HL-60 (cell line): ENCODE data around the gene SIGLEC9.

Experiments used
- POLR2AphosphoS5 ChIP-seq: IDR thresholded peaks from 2 replicates; pipeline ENCODE4 v1.6.1; 2012; ENCODE audit warnings: low read depth
- TF ChIP-seq, protein P1 (sequence below): IDR thresholded peaks from one replicate; pipeline ENCODE4 v1.5.1; 2011; ENCODE audit warnings: low read length, control low read depth, inconsistent platforms; ENCODE audit not compliant: insufficient read depth
- TF ChIP-seq, protein P2 (sequence below): IDR thresholded peaks from 2 replicates; pipeline ENCODE4 v1.6.1; 2012; ENCODE audit warnings: low read depth; ENCODE audit not compliant: insufficient replicate concordance

DNA sequence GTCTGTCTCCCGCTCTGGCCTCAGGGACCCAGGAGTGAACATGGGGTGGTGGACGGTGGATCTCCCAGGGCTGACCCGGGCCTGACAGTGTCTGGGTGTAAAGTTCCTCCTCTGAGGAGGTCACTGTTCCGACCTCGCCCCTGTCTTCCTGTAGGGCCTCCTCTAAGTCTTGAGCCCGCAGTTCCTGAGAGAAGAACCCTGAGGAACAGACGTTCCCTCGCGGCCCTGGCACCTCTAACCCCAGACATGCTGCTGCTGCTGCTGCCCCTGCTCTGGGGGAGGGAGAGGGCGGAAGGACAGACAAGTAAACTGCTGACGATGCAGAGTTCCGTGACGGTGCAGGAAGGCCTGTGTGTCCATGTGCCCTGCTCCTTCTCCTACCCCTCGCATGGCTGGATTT is at the start of gene SIGLEC9:
- TF ChIP-seq, protein P1, sequence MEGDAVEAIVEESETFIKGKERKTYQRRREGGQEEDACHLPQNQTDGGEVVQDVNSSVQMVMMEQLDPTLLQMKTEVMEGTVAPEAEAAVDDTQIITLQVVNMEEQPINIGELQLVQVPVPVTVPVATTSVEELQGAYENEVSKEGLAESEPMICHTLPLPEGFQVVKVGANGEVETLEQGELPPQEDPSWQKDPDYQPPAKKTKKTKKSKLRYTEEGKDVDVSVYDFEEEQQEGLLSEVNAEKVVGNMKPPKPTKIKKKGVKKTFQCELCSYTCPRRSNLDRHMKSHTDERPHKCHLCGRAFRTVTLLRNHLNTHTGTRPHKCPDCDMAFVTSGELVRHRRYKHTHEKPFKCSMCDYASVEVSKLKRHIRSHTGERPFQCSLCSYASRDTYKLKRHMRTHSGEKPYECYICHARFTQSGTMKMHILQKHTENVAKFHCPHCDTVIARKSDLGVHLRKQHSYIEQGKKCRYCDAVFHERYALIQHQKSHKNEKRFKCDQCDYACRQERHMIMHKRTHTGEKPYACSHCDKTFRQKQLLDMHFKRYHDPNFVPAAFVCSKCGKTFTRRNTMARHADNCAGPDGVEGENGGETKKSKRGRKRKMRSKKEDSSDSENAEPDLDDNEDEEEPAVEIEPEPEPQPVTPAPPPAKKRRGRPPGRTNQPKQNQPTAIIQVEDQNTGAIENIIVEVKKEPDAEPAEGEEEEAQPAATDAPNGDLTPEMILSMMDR: no peak
- no peak for TF ChIP-seq POLR2AphosphoS5
- TF ChIP-seq, protein P2, sequence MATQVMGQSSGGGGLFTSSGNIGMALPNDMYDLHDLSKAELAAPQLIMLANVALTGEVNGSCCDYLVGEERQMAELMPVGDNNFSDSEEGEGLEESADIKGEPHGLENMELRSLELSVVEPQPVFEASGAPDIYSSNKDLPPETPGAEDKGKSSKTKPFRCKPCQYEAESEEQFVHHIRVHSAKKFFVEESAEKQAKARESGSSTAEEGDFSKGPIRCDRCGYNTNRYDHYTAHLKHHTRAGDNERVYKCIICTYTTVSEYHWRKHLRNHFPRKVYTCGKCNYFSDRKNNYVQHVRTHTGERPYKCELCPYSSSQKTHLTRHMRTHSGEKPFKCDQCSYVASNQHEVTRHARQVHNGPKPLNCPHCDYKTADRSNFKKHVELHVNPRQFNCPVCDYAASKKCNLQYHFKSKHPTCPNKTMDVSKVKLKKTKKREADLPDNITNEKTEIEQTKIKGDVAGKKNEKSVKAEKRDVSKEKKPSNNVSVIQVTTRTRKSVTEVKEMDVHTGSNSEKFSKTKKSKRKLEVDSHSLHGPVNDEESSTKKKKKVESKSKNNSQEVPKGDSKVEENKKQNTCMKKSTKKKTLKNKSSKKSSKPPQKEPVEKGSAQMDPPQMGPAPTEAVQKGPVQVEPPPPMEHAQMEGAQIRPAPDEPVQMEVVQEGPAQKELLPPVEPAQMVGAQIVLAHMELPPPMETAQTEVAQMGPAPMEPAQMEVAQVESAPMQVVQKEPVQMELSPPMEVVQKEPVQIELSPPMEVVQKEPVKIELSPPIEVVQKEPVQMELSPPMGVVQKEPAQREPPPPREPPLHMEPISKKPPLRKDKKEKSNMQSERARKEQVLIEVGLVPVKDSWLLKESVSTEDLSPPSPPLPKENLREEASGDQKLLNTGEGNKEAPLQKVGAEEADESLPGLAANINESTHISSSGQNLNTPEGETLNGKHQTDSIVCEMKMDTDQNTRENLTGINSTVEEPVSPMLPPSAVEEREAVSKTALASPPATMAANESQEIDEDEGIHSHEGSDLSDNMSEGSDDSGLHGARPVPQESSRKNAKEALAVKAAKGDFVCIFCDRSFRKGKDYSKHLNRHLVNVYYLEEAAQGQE: no peak
